Keratinocyte (primary cell): ENCODE measurements around the gene HK1. TPM values are rescaled to one million over a fixed set of nuclear protein-coding genes. Genes with fewer than 3 reads are reported as not detected.

Source experiments
- DNase-seq: peaks from one replicate; pipeline ENCODE4 v3.0.0-alpha.2; 2011; ENCODE audit warnings: low read depth, missing footprints, low spot score
- FAIRE-seq: peaks from 2 replicates; lab custom pipeline; 2011; peaks lifted over from hg19 to GRCh38; lab: Jason Lieb, UNC
- H2AFZ ChIP-seq: 2 replicates; pipeline ENCODE4 v1.6.0; 2012; ENCODE audit warnings: low read length, control low read depth, inconsistent platforms; ENCODE audit not compliant: control insufficient read depth
- H3K27ac ChIP-seq: 2 replicates; pipeline ENCODE4 v1.5.1; 2011; ENCODE audit warnings: low read length; ENCODE audit not compliant: control insufficient read depth, insufficient read depth
- H3K27me3 ChIP-seq: 3 replicates; pipeline ENCODE4 v1.6.0; 2011; ENCODE audit warnings: low read length; ENCODE audit not compliant: control insufficient read depth, insufficient read depth; ENCODE audit errors: extremely low read depth
- H3K36me3 ChIP-seq, 2 experiments: 2 replicates in 1 of 2; 3 replicates in 1 of 2; pipeline ENCODE4 v1.5.1; 2011; ENCODE audit warnings: low read length in 2 of 2, mild to moderate bottlenecking in 1 of 2; ENCODE audit not compliant: control insufficient read depth in 2 of 2, insufficient read depth in 2 of 2; ENCODE audit errors: extremely low read depth in 1 of 2
- H3K4me1 ChIP-seq: 3 replicates; pipeline ENCODE4 v1.5.1; 2011; ENCODE audit warnings: low read length; ENCODE audit not compliant: control insufficient read depth, insufficient read depth; ENCODE audit errors: extremely low read depth
- H3K4me2 ChIP-seq: 3 replicates; pipeline ENCODE4 v1.6.0; 2011; ENCODE audit warnings: low read depth, low read length; ENCODE audit not compliant: control insufficient read depth, insufficient read depth; ENCODE audit errors: extremely low read depth
- H3K4me3 ChIP-seq, 3 experiments: fragments of 200-600 bp in 1 of 3; sonication (generic) in 1 of 3; 2 replicates in 2 of 3; 3 replicates in 1 of 3; pipeline ENCODE4 v1.5.1; 2011 to 2016; ENCODE audit warnings: low read length in 3 of 3, mild to moderate bottlenecking in 3 of 3, control low read depth in 2 of 3, inconsistent platforms in 1 of 3, low read depth in 1 of 3, mixed read lengths in 1 of 3, mixed run types in 1 of 3, moderate library complexity in 1 of 3; ENCODE audit not compliant: control insufficient read depth in 2 of 3, insufficient read depth in 2 of 3; ENCODE audit errors: extremely low read depth in 1 of 3
- H3K79me2 ChIP-seq: 2 replicates; pipeline ENCODE4 v1.6.0; 2012; ENCODE audit warnings: low read length; ENCODE audit not compliant: control insufficient read depth, insufficient read depth
- H3K9ac ChIP-seq: 3 replicates; pipeline ENCODE4 v1.6.0; 2011; ENCODE audit warnings: low read length; ENCODE audit not compliant: control insufficient read depth, insufficient read depth; ENCODE audit errors: extremely low read depth
- H3K9me1 ChIP-seq: 3 replicates; pipeline ENCODE4 v1.6.0; 2011; ENCODE audit warnings: low read length; ENCODE audit not compliant: control insufficient read depth, insufficient read depth; ENCODE audit errors: extremely low read depth
- H3K9me3 ChIP-seq: 2 replicates; pipeline ENCODE4 v1.5.1; 2012; ENCODE audit warnings: low read depth, low read length; ENCODE audit not compliant: control insufficient read depth
- H4K20me1 ChIP-seq: 3 replicates; pipeline ENCODE4 v1.6.0; 2011; ENCODE audit warnings: low read length; ENCODE audit not compliant: control insufficient read depth, insufficient read depth; ENCODE audit errors: extremely low read depth
- CTCF ChIP-seq, 3 experiments: IDR thresholded peaks in 1 of 3; conservative IDR thresholded peaks in 1 of 3; optimal IDR thresholded peaks in 1 of 3; 2 replicates in 2 of 3; 3 replicates in 1 of 3; pipeline versions ENCODE3 to v1.5.1; 2011; ENCODE audit warnings: low read length in 3 of 3, mild to moderate bottlenecking in 3 of 3, moderate library complexity in 2 of 3, control low read depth in 1 of 3, inconsistent platforms in 1 of 3; ENCODE audit not compliant: insufficient read depth in 2 of 3; ENCODE audit errors: extremely low read depth in 1 of 3
- EZH2 ChIP-seq: IDR thresholded peaks from one replicate; pipeline ENCODE4 v1.6.1; 2012; ENCODE audit warnings: inconsistent platforms, mild to moderate bottlenecking, low read length, moderate library complexity
- dilution Hi-C: fragments of 300-500 bp; cut with MboI; formaldehyde crosslinking; loops from one replicate; pipeline ENCODE4 v1.7.0; 2020; ENCODE audit warnings: low sequenced_read_pairs; ENCODE audit not compliant: extremely low pct_ligation_motif_present
- polyA plus RNA-seq, 5 experiments: library from polyadenylated mRNA; depleted of rRNA in 3 of 5; stranded (reverse) in 3 of 5; stranded (forward) in 1 of 5; unstranded in 1 of 5; fragments of >200 nt; gene quantifications; 1 replicate in 1 of 5; 2 replicates in 3 of 5; 3 replicates in 1 of 5; pipeline versions ENCODE4 v1.2.1 to v1.2.3, GENCODE V29; 2011 to 2012; ENCODE audit warnings: missing spikeins in 2 of 5, low read depth in 1 of 5, low replicate concordance in 1 of 5

Gene HK1
- polyA plus RNA-seq, 1 donor (not counting 4 experiments of a cell fraction or from before 2014, with no cell fraction given): 106 TPM

- Histone ChIP-seq H3K4me3 (no peak overlapping the region), H3K4me1 (peaks cover 44% of the 10 kb centered on the region), H3K79me2 (peaks cover under 1% of the 10 kb centered on the region), H4K20me1 (peaks cover 3% of the 10 kb centered on the region), H3K9me1 (peaks cover 3% of the 10 kb centered on the region), H3K9ac (no peak overlapping the region), H3K36me3 (peaks cover 36 to 43% of the 10 kb centered on the region in 2 experiments), H3K4me2 (no peak overlapping the region), H3K27ac (no peak overlapping the region), H3K9me3 (no peaks in the 10 kb centered on the region), H3K27me3 (no peaks in the 10 kb centered on the region), H2AFZ (no peak overlapping the region)
- no peak for DNase-seq
- no peak for FAIRE-seq
- dilution Hi-C loops: no loop called here
- TF ChIP-seq EZH2 (no peak), CTCF (optimal IDR thresholded peaks at IDR 0.05 in 1 of 3, IDR thresholded peaks at IDR 0.05 in 1 of 3, conservative IDR thresholded peaks at IDR 0.05 in 1 of 3; ENCODE audit: extremely low read depth in 1 of 3, insufficient read depth in 2 of 3, low read length in 3 of 3) (no peak)
These were observed 101.5 kb downstream of the HK1 start for GRCh38 chr10:69379800-69380199.

GRCh38 chr10:69382382-69383117 lies 104.3 kb downstream of the HK1 start:
- Histone ChIP-seq H4K20me1 (peaks cover 3% of the 10 kb centered on the region), H3K36me3 (peaks cover 37 to 46% of the 10 kb centered on the region in 2 experiments), H3K9me1 (peaks cover 2% of the 10 kb centered on the region), H3K9ac (no peak overlapping the region), H3K4me1 (peaks cover 47% of the 10 kb centered on the region), H3K27me3 (no peaks in the 10 kb centered on the region), H3K4me2 (peak overlapping the region; percentile 17), H3K79me2 (no peaks in the 10 kb centered on the region), H3K4me3 (no peak overlapping the region), H3K27ac (peak overlapping the region; percentile 47), H3K9me3 (no peaks in the 10 kb centered on the region), H2AFZ (no peak overlapping the region)
- peak; percentile 78 for FAIRE-seq
- DNase-seq: peak; percentile 73
- dilution Hi-C loops: no loop called here
- TF ChIP-seq EZH2 (no peak), CTCF (optimal IDR thresholded peaks at IDR 0.05 in 1 of 3, IDR thresholded peaks at IDR 0.05 in 1 of 3, conservative IDR thresholded peaks at IDR 0.05 in 1 of 3; ENCODE audit: extremely low read depth in 1 of 3, insufficient read depth in 2 of 3, low read length in 3 of 3) (no peak)
